ENCODE measurements around the gene LPP.

Gene LPP

DNA sequence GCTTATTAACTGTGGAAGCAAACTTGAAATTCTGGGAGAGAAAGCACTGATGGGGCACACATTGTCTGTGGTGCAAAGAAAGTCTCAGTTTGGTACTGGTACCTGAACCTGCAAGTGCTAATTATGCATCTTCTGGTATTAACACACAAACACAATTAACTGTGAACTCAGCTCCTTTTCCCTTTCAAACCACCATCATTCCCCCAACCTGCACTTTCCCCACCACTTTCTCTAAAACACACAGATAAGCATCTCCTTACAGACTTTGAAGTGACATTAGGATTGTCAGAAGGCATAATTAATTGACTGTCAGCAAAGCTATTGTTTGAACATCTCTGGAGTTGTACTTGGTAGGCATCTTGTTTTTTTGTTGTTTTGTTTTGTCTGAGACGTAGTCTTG, 565.6 kb downstream of the LPP start:
- Histone ChIP-seq H3K27me3 (ENCODE audit: insufficient read depth, poor library complexity, severe bottlenecking) (no peaks in the 10 kb centered on the region), H3K4me3 (replicated peaks; ENCODE audit: insufficient read depth, low read length) (no peak overlapping the region), H3K27ac (replicated peaks) (no peak overlapping the region)
- DNase-seq (ENCODE audit: low read depth in 1 of 2, low spot score in 1 of 2), result no peak
- TF ChIP-seq SPI1 (IDR thresholded peaks at IDR 0.05; ENCODE audit: borderline replicate concordance, low read depth), result no peak
- no peak for TF ChIP-seq GABPA (IDR thresholded peaks at IDR 0.05; ENCODE audit: low read depth)
- TF ChIP-seq, protein P1, sequence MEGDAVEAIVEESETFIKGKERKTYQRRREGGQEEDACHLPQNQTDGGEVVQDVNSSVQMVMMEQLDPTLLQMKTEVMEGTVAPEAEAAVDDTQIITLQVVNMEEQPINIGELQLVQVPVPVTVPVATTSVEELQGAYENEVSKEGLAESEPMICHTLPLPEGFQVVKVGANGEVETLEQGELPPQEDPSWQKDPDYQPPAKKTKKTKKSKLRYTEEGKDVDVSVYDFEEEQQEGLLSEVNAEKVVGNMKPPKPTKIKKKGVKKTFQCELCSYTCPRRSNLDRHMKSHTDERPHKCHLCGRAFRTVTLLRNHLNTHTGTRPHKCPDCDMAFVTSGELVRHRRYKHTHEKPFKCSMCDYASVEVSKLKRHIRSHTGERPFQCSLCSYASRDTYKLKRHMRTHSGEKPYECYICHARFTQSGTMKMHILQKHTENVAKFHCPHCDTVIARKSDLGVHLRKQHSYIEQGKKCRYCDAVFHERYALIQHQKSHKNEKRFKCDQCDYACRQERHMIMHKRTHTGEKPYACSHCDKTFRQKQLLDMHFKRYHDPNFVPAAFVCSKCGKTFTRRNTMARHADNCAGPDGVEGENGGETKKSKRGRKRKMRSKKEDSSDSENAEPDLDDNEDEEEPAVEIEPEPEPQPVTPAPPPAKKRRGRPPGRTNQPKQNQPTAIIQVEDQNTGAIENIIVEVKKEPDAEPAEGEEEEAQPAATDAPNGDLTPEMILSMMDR (IDR thresholded peaks at IDR 0.05; ENCODE audit: insufficient read depth, low read length), result no peak
- TF ChIP-seq POLR2AphosphoS5 (IDR thresholded peaks at IDR 0.05; ENCODE audit: low read depth), result no peak
- TF ChIP-seq, protein P2, sequence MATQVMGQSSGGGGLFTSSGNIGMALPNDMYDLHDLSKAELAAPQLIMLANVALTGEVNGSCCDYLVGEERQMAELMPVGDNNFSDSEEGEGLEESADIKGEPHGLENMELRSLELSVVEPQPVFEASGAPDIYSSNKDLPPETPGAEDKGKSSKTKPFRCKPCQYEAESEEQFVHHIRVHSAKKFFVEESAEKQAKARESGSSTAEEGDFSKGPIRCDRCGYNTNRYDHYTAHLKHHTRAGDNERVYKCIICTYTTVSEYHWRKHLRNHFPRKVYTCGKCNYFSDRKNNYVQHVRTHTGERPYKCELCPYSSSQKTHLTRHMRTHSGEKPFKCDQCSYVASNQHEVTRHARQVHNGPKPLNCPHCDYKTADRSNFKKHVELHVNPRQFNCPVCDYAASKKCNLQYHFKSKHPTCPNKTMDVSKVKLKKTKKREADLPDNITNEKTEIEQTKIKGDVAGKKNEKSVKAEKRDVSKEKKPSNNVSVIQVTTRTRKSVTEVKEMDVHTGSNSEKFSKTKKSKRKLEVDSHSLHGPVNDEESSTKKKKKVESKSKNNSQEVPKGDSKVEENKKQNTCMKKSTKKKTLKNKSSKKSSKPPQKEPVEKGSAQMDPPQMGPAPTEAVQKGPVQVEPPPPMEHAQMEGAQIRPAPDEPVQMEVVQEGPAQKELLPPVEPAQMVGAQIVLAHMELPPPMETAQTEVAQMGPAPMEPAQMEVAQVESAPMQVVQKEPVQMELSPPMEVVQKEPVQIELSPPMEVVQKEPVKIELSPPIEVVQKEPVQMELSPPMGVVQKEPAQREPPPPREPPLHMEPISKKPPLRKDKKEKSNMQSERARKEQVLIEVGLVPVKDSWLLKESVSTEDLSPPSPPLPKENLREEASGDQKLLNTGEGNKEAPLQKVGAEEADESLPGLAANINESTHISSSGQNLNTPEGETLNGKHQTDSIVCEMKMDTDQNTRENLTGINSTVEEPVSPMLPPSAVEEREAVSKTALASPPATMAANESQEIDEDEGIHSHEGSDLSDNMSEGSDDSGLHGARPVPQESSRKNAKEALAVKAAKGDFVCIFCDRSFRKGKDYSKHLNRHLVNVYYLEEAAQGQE (IDR thresholded peaks at IDR 0.05; ENCODE audit: insufficient replicate concordance, low read depth), result no peak

DNA sequence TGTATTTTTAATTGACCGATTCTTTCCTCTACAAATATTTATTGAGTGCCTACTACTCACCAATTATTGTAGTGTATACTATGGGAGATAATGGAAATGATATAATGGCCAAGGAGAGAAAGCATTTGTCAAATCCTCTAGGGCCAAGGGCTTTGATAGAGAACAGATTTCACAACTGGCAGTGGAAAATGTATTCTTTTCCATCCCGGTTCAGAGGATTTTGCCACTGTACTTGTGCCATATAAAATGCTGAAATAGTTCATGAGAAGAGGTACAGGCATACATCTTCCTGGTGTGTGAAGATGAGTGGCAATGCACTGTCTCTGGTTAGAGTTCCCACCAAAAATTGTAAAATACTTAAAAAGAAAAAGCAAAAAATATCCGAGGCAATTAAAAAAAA, 566.3 kb downstream of the LPP start:
- H3K4me3 ChIP-seq (replicated peaks; ENCODE audit: insufficient read depth, low read length), result no peak overlapping the region
- H3K27ac ChIP-seq (replicated peaks), result no peak overlapping the region
- DNase-seq (ENCODE audit: low read depth in 1 of 2, low spot score in 1 of 2), result no peak
- H3K27me3 ChIP-seq (ENCODE audit: insufficient read depth, poor library complexity, severe bottlenecking), result no peaks in the 10 kb centered on the region
- TF ChIP-seq, protein P1 (IDR thresholded peaks at IDR 0.05; ENCODE audit: insufficient read depth, low read length), result no peak
- TF ChIP-seq, protein P2 (IDR thresholded peaks at IDR 0.05; ENCODE audit: insufficient replicate concordance, low read depth), result no peak
- TF ChIP-seq POLR2AphosphoS5 (IDR thresholded peaks at IDR 0.05; ENCODE audit: low read depth) (no peak), SPI1 (IDR thresholded peaks at IDR 0.05; ENCODE audit: borderline replicate concordance, low read depth) (no peak), GABPA (IDR thresholded peaks at IDR 0.05; ENCODE audit: low read depth) (no peak)

DNA sequence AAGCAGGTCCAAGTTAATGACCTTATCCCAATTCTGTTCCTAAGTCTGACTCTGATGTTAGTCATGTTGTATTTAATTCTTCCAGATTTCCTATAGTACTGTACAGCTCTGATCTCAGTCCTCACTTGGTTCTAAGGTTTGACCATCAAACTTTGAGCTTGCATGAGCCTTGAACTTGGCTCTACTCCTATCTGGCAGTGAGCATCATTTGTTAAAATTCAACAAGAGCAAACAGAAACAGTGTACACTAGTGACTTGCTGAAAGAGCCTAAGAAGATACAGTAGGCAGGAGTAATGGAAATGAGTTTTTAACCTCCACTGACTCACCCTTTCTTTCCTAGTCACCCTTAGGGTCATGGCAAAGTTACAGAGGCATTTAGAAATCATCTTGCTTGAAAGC, 566.7 kb downstream of the LPP start:
- Histone ChIP-seq H3K27me3 (ENCODE audit: insufficient read depth, poor library complexity, severe bottlenecking) (no peaks in the 10 kb centered on the region), H3K27ac (replicated peaks) (no peak overlapping the region), H3K4me3 (replicated peaks; ENCODE audit: insufficient read depth, low read length) (no peak overlapping the region)
- TF ChIP-seq GABPA (IDR thresholded peaks at IDR 0.05; ENCODE audit: low read depth) (no peak), SPI1 (IDR thresholded peaks at IDR 0.05; ENCODE audit: borderline replicate concordance, low read depth) (no peak), POLR2AphosphoS5 (IDR thresholded peaks at IDR 0.05; ENCODE audit: low read depth) (no peak)
- TF ChIP-seq, protein P1 (IDR thresholded peaks at IDR 0.05; ENCODE audit: insufficient read depth, low read length), result no peak
- TF ChIP-seq, protein P2 (IDR thresholded peaks at IDR 0.05; ENCODE audit: insufficient replicate concordance, low read depth), result no peak
- DNase-seq (ENCODE audit: low read depth in 1 of 2, low spot score in 1 of 2), result no peak
